ENCODE data around the gene ATP2B1.
A peak's percentile ranks its signal among the peaks of the same experiment; 100 is the strongest.
"Not testable (repeated sequence)": the region's sequence is repeated elsewhere in the genome, so short reads cannot be mapped to it uniquely, and the experiment has no call there.

Gene ATP2B1

GRCh38 chr12:89708565-89709156, at the start of gene ATP2B1:
ATP2B1 (minus strand) TSS chr12:89708838; CDS start chr12:89655886, 52,952 bp downstream.
- Histone ChIP-seq H3K36me3 (peaks cover 0 to 3% (median 0%) of the 10 kb centered on the region in 11 experiments; a peak in 1 of 22 replicates), H4K20me1 (peaks cover 39 to 50% (median 49%) of the 10 kb centered on the region in 11 experiments), H3K9me3 (replicated peaks in 1 of 11) (peaks cover 0 to 10% (median 0%) of the 10 kb centered on the region in 11 experiments; a peak in 4 of 22 replicates), H3K4me2 (peak within 1 kb of the TSS; percentile 85 to 99 (median 95)), H3K4me3 (peak within 1 kb of the TSS; percentile 81 to 99 (median 94)), H3K9ac (peak within 1 kb of the TSS; percentile 90 to 100 (median 96)), H3K4me1 (peaks cover 8 to 37% (median 21%) of the 10 kb centered on the region in 10 experiments; a peak in 18 of 20 replicates), H3K27me3 (peaks cover 0 to 36% (median 18%) of the 10 kb centered on the region in 11 experiments; a peak in 17 of 22 replicates), H3K27ac (peak within 1 kb of the TSS; percentile 90 to 100 (median 96))
- TF ChIP-seq Cebpa-rat (IDR thresholded peaks at IDR 0.05) = no peak

GRCh38 chr12:89757987-89758386, 49.3 kb upstream of the ATP2B1 start:
- not testable (repeated sequence) for H4K20me1 ChIP-seq, H3K4me3 ChIP-seq, H3K36me3 ChIP-seq, H3K27me3 ChIP-seq
- Histone ChIP-seq H3K9ac (peak overlapping the region in 3 of 11 experiments; percentile 82 to 89 (median 86); a peak in 4 of 22 replicates), H3K4me1 (peaks cover 5 to 56% (median 34%) of the 10 kb centered on the region in 10 experiments; a peak in 16 of 20 replicates), H3K27ac (peak overlapping the region; percentile 72 to 100 (median 96); a peak in 21 of 22 replicates), H3K4me2 (peak overlapping the region in 4 of 11 experiments; percentile 34 to 54 (median 46); a peak in 6 of 22 replicates), H3K9me3 (replicated peaks in 1 of 11) (peaks cover 0 to 51% (median 8%) of the 10 kb centered on the region in 11 experiments; a peak in 12 of 22 replicates)

GRCh38 chr12:89756585-89757398, 48.2 kb upstream of the ATP2B1 start:
- H3K4me2 ChIP-seq = peak overlapping the region in 8 of 11 experiments; percentile 26 to 69 (median 45); a peak in 15 of 22 replicates
- peak in 9 of 11 experiments; percentile 78 to 100 (median 92); a peak in 17 of 22 replicates for TF ChIP-seq Cebpa-rat (IDR thresholded peaks at IDR 0.05)

GRCh38 chr12:89756194-89756584, 47.6 kb upstream of the ATP2B1 start:
- TF ChIP-seq Cebpa-rat (IDR thresholded peaks at IDR 0.05) = no peak
- H3K9ac ChIP-seq = peak overlapping the region; percentile 5 to 90 (median 73); a peak in 20 of 22 replicates
- no peak overlapping the region for H3K4me3 ChIP-seq
- no peaks in the 10 kb centered on the region for H3K27me3 ChIP-seq
- H3K36me3 ChIP-seq = no peaks in the 10 kb centered on the region
- peak overlapping the region; percentile 72 to 100 (median 96) for H3K27ac ChIP-seq
- no peaks in the 10 kb centered on the region for H4K20me1 ChIP-seq
- peaks cover 5 to 47% (median 31%) of the 10 kb centered on the region in 10 experiments; a peak in 16 of 20 replicates for H3K4me1 ChIP-seq
- peak overlapping the region in 8 of 11 experiments; percentile 25 to 69 (median 40); a peak in 15 of 22 replicates for H3K4me2 ChIP-seq
- peaks cover 0 to 63% (median 13%) of the 10 kb centered on the region in 11 experiments; a peak in 12 of 22 replicates for H3K9me3 ChIP-seq (replicated peaks in 1 of 11)

More at GRCh38 chr12:89756585-89757398, 48.2 kb upstream of the ATP2B1 start:
- no peaks in the 10 kb centered on the region for H3K36me3 ChIP-seq
- no peaks in the 10 kb centered on the region for H3K27me3 ChIP-seq
- peaks cover 0 to 63% (median 13%) of the 10 kb centered on the region in 11 experiments; a peak in 12 of 22 replicates for H3K9me3 ChIP-seq (replicated peaks in 1 of 11)
- no peaks in the 10 kb centered on the region for H4K20me1 ChIP-seq
- peaks cover 5 to 52% (median 34%) of the 10 kb centered on the region in 10 experiments; a peak in 16 of 20 replicates for H3K4me1 ChIP-seq
- peak overlapping the region; percentile 10 to 90 (median 75); a peak in 21 of 22 replicates for H3K9ac ChIP-seq
- H3K4me3 ChIP-seq = no peak overlapping the region
- peak overlapping the region; percentile 72 to 100 (median 96) for H3K27ac ChIP-seq

- Histone ChIP-seq H3K9me3 (replicated peaks in 1 of 11) (peaks cover 0 to 75% (median 14%) of the 10 kb centered on the region in 11 experiments; a peak in 13 of 22 replicates), H3K4me2 (no peak overlapping the region), H3K27ac (peak overlapping the region in 7 of 11 experiments; percentile 8 to 59 (median 39); a peak in 9 of 22 replicates), H3K36me3 (no peaks in the 10 kb centered on the region), H3K9ac (no peak overlapping the region), H4K20me1 (no peaks in the 10 kb centered on the region), H3K4me3 (no peak overlapping the region), H3K4me1 (peaks cover 0 to 36% (median 18%) of the 10 kb centered on the region in 10 experiments; a peak in 13 of 20 replicates), H3K27me3 (no peaks in the 10 kb centered on the region)
- TF ChIP-seq Cebpa-rat (IDR thresholded peaks at IDR 0.05) = no peak
Measured at GRCh38 chr12:89753997-89754396, 45.4 kb upstream of the ATP2B1 start.

GRCh38 chr12:89752341-89752740, 43.7 kb upstream of the ATP2B1 start:
- H3K27me3 ChIP-seq = no peaks in the 10 kb centered on the region
- H4K20me1 ChIP-seq = no peaks in the 10 kb centered on the region
- H3K9me3 ChIP-seq (replicated peaks in 1 of 11) = peaks cover 0 to 65% (median 13%) of the 10 kb centered on the region in 11 experiments; a peak in 13 of 22 replicates
- no peak overlapping the region for H3K4me2 ChIP-seq
- peaks cover 0 to 26% (median 12%) of the 10 kb centered on the region in 10 experiments; a peak in 13 of 20 replicates for H3K4me1 ChIP-seq
- no peak for TF ChIP-seq Cebpa-rat (IDR thresholded peaks at IDR 0.05)
- no peaks in the 10 kb centered on the region for H3K36me3 ChIP-seq
- H3K27ac ChIP-seq = peak overlapping the region in 7 of 11 experiments; percentile 12 to 59 (median 41); a peak in 10 of 22 replicates
- no peak overlapping the region for H3K9ac ChIP-seq
- H3K4me3 ChIP-seq = no peak overlapping the region

- TF ChIP-seq Cebpa-rat (IDR thresholded peaks at IDR 0.05) = no peak
- peaks cover 0 to 13% (median 0%) of the 10 kb centered on the region in 10 experiments; a peak in 6 of 20 replicates for H3K4me1 ChIP-seq
- H4K20me1 ChIP-seq = no peaks in the 10 kb centered on the region
- no peak overlapping the region for H3K9ac ChIP-seq
- peaks cover 0 to 53% (median 6%) of the 10 kb centered on the region in 11 experiments; a peak in 12 of 22 replicates for H3K9me3 ChIP-seq (replicated peaks in 1 of 11)
- peak overlapping the region in 1 of 11 experiments; percentile 0; a peak in 2 of 22 replicates for H3K27ac ChIP-seq
- H3K27me3 ChIP-seq = no peaks in the 10 kb centered on the region
- H3K4me3 ChIP-seq = no peak overlapping the region
- no peaks in the 10 kb centered on the region for H3K36me3 ChIP-seq
- peak overlapping the region in 2 of 11 experiments; percentile 9 to 15; a peak in 2 of 22 replicates for H3K4me2 ChIP-seq
Measured at GRCh38 chr12:89750389-89751351, 42.0 kb upstream of the ATP2B1 start.
